Measurements from ENCODE around the gene SUPT4H1.
"Not testable (repeated sequence)": the region's sequence is repeated elsewhere in the genome, so short reads cannot be mapped to it uniquely, and the experiment has no call there.

DNA sequence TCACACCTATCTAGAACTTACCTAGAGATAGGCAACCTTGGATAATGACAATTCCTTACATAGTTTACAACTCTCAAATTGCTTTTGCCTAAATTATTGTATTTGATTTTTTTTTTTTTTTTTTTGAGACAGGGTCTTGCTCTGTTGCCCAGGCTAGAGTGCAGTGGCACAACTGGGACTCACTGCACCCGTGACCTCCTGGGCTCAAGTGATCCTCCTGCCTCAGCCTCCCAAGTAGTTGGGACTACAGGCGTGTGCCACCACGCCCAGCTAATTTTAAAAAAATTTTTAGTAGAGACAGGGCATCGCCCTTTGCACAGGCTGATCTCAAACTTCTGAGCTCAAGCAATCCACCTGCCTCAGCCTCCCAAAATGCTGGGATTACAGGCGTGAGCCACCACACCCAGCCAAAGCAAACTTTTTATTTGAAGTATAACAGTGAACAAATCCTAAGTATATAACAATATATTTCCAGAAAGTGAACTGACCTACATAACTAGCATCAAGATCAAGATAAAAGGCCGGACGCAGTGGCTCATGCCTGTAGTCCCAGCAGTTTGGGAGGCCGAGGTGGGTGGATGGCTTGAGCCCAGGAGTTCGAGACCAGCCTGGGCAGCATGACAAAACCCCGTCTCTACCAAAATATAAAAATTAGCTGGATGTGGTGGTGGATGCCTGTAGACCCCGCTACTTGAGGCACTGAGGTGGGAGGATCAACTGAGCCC is 10.7 kb downstream of the SUPT4H1 start:
- TF ChIP-seq POLR2A (IDR thresholded peaks at IDR 0.05), result not testable (repeated sequence)
- TF ChIP-seq, protein P1, sequence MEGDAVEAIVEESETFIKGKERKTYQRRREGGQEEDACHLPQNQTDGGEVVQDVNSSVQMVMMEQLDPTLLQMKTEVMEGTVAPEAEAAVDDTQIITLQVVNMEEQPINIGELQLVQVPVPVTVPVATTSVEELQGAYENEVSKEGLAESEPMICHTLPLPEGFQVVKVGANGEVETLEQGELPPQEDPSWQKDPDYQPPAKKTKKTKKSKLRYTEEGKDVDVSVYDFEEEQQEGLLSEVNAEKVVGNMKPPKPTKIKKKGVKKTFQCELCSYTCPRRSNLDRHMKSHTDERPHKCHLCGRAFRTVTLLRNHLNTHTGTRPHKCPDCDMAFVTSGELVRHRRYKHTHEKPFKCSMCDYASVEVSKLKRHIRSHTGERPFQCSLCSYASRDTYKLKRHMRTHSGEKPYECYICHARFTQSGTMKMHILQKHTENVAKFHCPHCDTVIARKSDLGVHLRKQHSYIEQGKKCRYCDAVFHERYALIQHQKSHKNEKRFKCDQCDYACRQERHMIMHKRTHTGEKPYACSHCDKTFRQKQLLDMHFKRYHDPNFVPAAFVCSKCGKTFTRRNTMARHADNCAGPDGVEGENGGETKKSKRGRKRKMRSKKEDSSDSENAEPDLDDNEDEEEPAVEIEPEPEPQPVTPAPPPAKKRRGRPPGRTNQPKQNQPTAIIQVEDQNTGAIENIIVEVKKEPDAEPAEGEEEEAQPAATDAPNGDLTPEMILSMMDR (IDR thresholded peaks at IDR 0.05), result not testable (repeated sequence)

Data from testis (tissue), 2 donors.